ENCODE results near the gene DLG2. TPM values are rescaled to one million over a fixed set of nuclear protein-coding genes. Genes with fewer than 3 reads are reported as not detected.
A peak's percentile ranks its signal among the peaks of the same experiment; 100 is the strongest.
"Not testable (repeated sequence)": the region's sequence is repeated elsewhere in the genome, so short reads cannot be mapped to it uniquely, and the experiment has no call there.

Gene DLG2
- total and polyA plus RNA-seq, 4 experiments from 2014 or later = 0.78 to 2.7 (median 1.9) TPM

DNA sequence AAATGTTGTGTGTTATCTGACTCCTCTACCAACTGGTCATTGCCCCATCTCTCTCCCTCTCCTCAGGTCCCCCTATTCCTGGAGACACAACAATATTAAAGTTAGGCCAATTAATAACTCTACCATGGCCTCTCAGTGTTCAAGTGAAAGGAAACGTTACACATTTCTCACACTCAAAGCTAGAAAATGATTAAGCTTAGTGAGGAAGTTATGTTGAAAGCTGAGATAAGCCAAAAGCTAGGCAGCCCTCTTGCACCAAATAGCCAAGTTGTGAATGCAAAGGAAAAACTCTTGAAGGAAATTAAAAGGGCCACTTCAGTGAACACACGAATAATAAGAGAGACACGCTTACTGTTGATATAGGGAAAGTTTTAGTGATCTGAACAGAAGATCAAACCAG, 6.9 kb downstream of the DLG2 start:
- Mint-ChIP-seq H3K4me3 (no peak overlapping the region), H3K27me3 (peaks cover 0 to 2% of the 10 kb centered on the region in 2 donors), H3K27ac (no peak overlapping the region), H3K36me3 (peaks cover 0 to 4% of the 10 kb centered on the region in 2 donors), H3K9me3 (no peaks in the 10 kb centered on the region), H3K4me1 (peaks cover 1 to 4% (median 3%) of the 10 kb centered on the region in 4 donors)
- no peak for DNase-seq
- Histone ChIP-seq H3K27me3 (ENCODE audit: insufficient read depth, low read length) (no peaks in the 10 kb centered on the region), H3K4me1 (ENCODE audit: insufficient read depth, low read length) (no peaks in the 10 kb centered on the region), H3K36me3 (ENCODE audit: insufficient read depth, low read length) (no peaks in the 10 kb centered on the region), H3K9me3 (ENCODE audit: control insufficient read depth in 1 of 2, low read length in 2 of 2) (no peaks in the 10 kb centered on the region), H3K27ac (ENCODE audit: low read depth, low read length) (no peak overlapping the region), H3K4me3 (ENCODE audit: low read length in 2 of 2) (no peak overlapping the region)
- intact Hi-C loops (cut with micrococcal nuclease) = no loop called here
- POLR2A ChIA-PET (ENCODE audit: partially characterized antibody) = no interaction called here
- CTCF ChIA-PET (ENCODE audit: partially characterized antibody) = no interaction called here

GRCh38 chr11:85619499-85619898, 7.6 kb downstream of the DLG2 start:
- Mint-ChIP-seq H3K9me3 (no peaks in the 10 kb centered on the region), H3K4me3 (no peak overlapping the region), H3K36me3 (peaks cover 0 to 4% of the 10 kb centered on the region in 2 donors), H3K4me1 (no peaks in the 10 kb centered on the region), H3K27me3 (no peaks in the 10 kb centered on the region), H3K27ac (no peak overlapping the region)
- H3K27ac ChIP-seq (ENCODE audit: low read depth, low read length) = no peak overlapping the region
- H3K4me1 ChIP-seq (ENCODE audit: insufficient read depth, low read length) = no peaks in the 10 kb centered on the region
- ChIA-PET POLR2A (ENCODE audit: partially characterized antibody) (no interaction called here), CTCF (ENCODE audit: partially characterized antibody) (no interaction called here)
- H3K36me3 ChIP-seq (ENCODE audit: insufficient read depth, low read length) = no peaks in the 10 kb centered on the region
- H3K9me3 ChIP-seq (ENCODE audit: control insufficient read depth in 1 of 2, low read length in 2 of 2) = no peaks in the 10 kb centered on the region
- no peaks in the 10 kb centered on the region for H3K27me3 ChIP-seq (ENCODE audit: insufficient read depth, low read length)
- intact Hi-C loops (cut with micrococcal nuclease) = no loop called here
- no peak for DNase-seq
- no peak overlapping the region for H3K4me3 ChIP-seq (ENCODE audit: low read length in 2 of 2)

DNA sequence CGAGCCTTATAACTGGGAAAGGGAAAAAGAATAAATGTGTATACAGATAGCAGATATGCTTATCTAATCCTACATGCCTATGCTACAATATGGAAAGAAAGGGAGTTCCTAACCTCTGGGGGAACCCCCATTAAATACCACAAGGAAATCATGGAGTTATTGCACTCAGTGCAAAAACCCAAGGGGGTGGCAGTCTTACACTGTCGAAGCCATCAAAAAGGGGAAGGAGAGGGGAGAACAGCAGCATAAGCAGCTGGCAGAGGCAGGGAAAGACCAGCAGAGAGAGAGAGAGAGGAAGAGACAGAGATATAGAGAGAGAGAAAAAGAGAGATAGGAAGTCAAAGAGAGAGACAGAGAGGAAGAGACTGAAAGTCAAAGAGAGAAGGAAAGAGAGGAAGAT, 15.5 kb downstream of the DLG2 start:
- CTCF ChIA-PET (ENCODE audit: partially characterized antibody); H3K36me3 ChIP-seq (ENCODE audit: insufficient read depth, low read length); intact Hi-C loops (cut with micrococcal nuclease); POLR2A ChIA-PET (ENCODE audit: partially characterized antibody); H3K27me3 Mint-ChIP-seq; H3K9me3 Mint-ChIP-seq; DNase-seq; H3K27me3 ChIP-seq (ENCODE audit: insufficient read depth, low read length); H3K4me3 Mint-ChIP-seq; H3K9me3 ChIP-seq (ENCODE audit: control insufficient read depth in 1 of 2, low read length in 2 of 2); H3K4me1 Mint-ChIP-seq; H3K4me3 ChIP-seq (ENCODE audit: low read length in 2 of 2); H3K4me1 ChIP-seq (ENCODE audit: insufficient read depth, low read length); H3K36me3 Mint-ChIP-seq; H3K27ac ChIP-seq (ENCODE audit: low read depth, low read length): not testable (repeated sequence)
- peak overlapping the region in 1 of 7 donors; percentile 42 for H3K27ac Mint-ChIP-seq

- CTCF ChIA-PET (ENCODE audit: partially characterized antibody); H3K9me3 Mint-ChIP-seq; H3K4me3 Mint-ChIP-seq; DNase-seq; H3K4me3 ChIP-seq (ENCODE audit: low read length in 2 of 2); H3K36me3 Mint-ChIP-seq; H3K27me3 Mint-ChIP-seq; H3K27ac ChIP-seq (ENCODE audit: low read depth, low read length); H3K9me3 ChIP-seq (ENCODE audit: control insufficient read depth in 1 of 2, low read length in 2 of 2); POLR2A ChIA-PET (ENCODE audit: partially characterized antibody); H3K4me1 Mint-ChIP-seq; H3K27ac Mint-ChIP-seq; H3K4me1 ChIP-seq (ENCODE audit: insufficient read depth, low read length); intact Hi-C loops (cut with micrococcal nuclease); H3K27me3 ChIP-seq (ENCODE audit: insufficient read depth, low read length); H3K36me3 ChIP-seq (ENCODE audit: insufficient read depth, low read length): not testable (repeated sequence)
Measured at GRCh38 chr11:85609286-85609685, 17.9 kb downstream of the DLG2 start.

- H3K36me3 Mint-ChIP-seq; H3K9me3 Mint-ChIP-seq; H3K27ac Mint-ChIP-seq; H3K4me1 ChIP-seq (ENCODE audit: insufficient read depth, low read length); H3K9me3 ChIP-seq (ENCODE audit: control insufficient read depth in 1 of 2, low read length in 2 of 2); H3K4me3 ChIP-seq (ENCODE audit: low read length in 2 of 2); DNase-seq; H3K27ac ChIP-seq (ENCODE audit: low read depth, low read length); intact Hi-C loops (cut with micrococcal nuclease); CTCF ChIA-PET (ENCODE audit: partially characterized antibody); H3K36me3 ChIP-seq (ENCODE audit: insufficient read depth, low read length); H3K27me3 Mint-ChIP-seq; H3K4me3 Mint-ChIP-seq; H3K4me1 Mint-ChIP-seq; H3K27me3 ChIP-seq (ENCODE audit: insufficient read depth, low read length); POLR2A ChIA-PET (ENCODE audit: partially characterized antibody): not testable (repeated sequence)
Measured at GRCh38 chr11:85608621-85609020, 18.5 kb downstream of the DLG2 start.

DNA sequence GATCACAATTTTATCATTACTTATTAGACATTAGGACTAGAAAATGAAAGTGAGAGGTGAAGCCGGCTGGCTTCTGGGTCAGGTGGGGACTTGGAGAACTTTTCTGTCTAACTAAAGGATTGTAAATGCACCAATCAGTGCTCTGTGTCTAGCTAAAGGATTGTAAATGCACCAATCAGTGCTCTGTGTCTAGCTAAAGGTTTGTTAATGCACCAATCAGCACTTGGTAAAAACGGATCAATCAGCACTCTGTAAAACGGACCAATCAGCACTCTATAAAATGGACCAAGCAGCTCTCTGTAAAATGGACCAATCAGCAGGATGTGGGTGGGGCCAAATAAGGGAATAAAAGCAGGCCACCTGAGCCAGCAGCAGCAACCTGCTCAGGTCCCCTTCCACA, 20.9 kb downstream of the DLG2 start:
- CTCF ChIA-PET (ENCODE audit: partially characterized antibody); H3K27ac ChIP-seq (ENCODE audit: low read depth, low read length); H3K4me3 ChIP-seq (ENCODE audit: low read length in 2 of 2); H3K27me3 ChIP-seq (ENCODE audit: insufficient read depth, low read length); DNase-seq; H3K27me3 Mint-ChIP-seq; H3K9me3 ChIP-seq (ENCODE audit: control insufficient read depth in 1 of 2, low read length in 2 of 2); H3K4me1 ChIP-seq (ENCODE audit: insufficient read depth, low read length); H3K36me3 Mint-ChIP-seq; H3K4me3 Mint-ChIP-seq; H3K4me1 Mint-ChIP-seq; intact Hi-C loops (cut with micrococcal nuclease); POLR2A ChIA-PET (ENCODE audit: partially characterized antibody); H3K36me3 ChIP-seq (ENCODE audit: insufficient read depth, low read length); H3K27ac Mint-ChIP-seq; H3K9me3 Mint-ChIP-seq: not testable (repeated sequence)

GRCh38 chr11:85603220-85603619, 23.9 kb downstream of the DLG2 start:
- no peaks in the 10 kb centered on the region for H3K4me1 Mint-ChIP-seq
- no peak overlapping the region for H3K4me3 Mint-ChIP-seq
- no peaks in the 10 kb centered on the region for H3K4me1 ChIP-seq (ENCODE audit: insufficient read depth, low read length)
- intact Hi-C loops (cut with micrococcal nuclease) = no loop called here
- H3K36me3 ChIP-seq (ENCODE audit: insufficient read depth, low read length) = no peaks in the 10 kb centered on the region
- no peaks in the 10 kb centered on the region for H3K27me3 ChIP-seq (ENCODE audit: insufficient read depth, low read length)
- no peak overlapping the region for H3K4me3 ChIP-seq (ENCODE audit: low read length in 2 of 2)
- H3K27ac Mint-ChIP-seq = no peak overlapping the region
- DNase-seq = no peak
- no peaks in the 10 kb centered on the region for H3K9me3 ChIP-seq (ENCODE audit: control insufficient read depth in 1 of 2, low read length in 2 of 2)
- H3K27ac ChIP-seq (ENCODE audit: low read depth, low read length) = no peak overlapping the region
- no peaks in the 10 kb centered on the region for H3K9me3 Mint-ChIP-seq
- POLR2A ChIA-PET (ENCODE audit: partially characterized antibody) = no interaction called here
- CTCF ChIA-PET (ENCODE audit: partially characterized antibody) = no interaction called here
- no peaks in the 10 kb centered on the region for H3K36me3 Mint-ChIP-seq
- H3K27me3 Mint-ChIP-seq = peaks cover 0 to under 1% of the 10 kb centered on the region in 2 donors

DNA sequence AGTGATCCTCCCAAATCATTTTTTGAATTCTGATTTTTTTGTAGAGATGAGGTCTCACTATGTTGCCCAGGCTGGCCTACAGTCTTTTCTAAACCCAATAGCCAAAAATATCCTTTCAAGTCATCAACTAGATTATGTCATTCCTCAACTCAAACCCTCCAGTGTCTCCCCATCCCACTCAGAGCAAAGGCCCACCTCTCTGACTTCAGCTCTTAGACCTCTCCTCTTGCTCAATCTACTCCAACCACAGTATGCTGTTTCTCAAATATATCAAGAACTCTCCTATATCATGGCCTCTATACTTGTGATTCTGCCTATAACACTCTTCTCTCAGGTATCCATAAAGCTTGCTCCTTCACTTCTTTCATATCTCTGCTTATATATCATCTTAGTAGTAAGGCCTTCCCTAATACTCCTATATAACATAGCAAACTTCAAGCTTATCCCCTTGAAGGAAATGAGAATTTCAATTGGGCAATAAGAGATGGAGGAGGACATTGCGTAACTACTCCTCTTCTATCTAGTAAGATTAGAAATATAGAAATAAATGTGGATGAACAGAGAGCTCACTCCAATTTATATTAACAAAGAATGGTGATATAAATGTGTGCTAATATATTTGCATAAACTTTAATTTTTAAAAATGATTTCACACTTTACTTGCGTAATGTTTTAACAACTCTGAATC, 24.5 kb downstream of the DLG2 start:
- no peaks in the 10 kb centered on the region for H3K36me3 ChIP-seq (ENCODE audit: insufficient read depth, low read length)
- no peaks in the 10 kb centered on the region for H3K9me3 ChIP-seq (ENCODE audit: control insufficient read depth in 1 of 2, low read length in 2 of 2)
- Mint-ChIP-seq H3K4me3 (no peak overlapping the region), H3K4me1 (no peaks in the 10 kb centered on the region), H3K9me3 (no peaks in the 10 kb centered on the region), H3K36me3 (no peaks in the 10 kb centered on the region), H3K27me3 (no peaks in the 10 kb centered on the region), H3K27ac (peak overlapping the region in 1 of 7 donors; percentile 3)
- no peak overlapping the region for H3K27ac ChIP-seq (ENCODE audit: low read depth, low read length)
- H3K4me3 ChIP-seq (ENCODE audit: low read length in 2 of 2) = no peak overlapping the region
- no peaks in the 10 kb centered on the region for H3K27me3 ChIP-seq (ENCODE audit: insufficient read depth, low read length)
- CTCF ChIA-PET (ENCODE audit: partially characterized antibody) = no interaction called here
- H3K4me1 ChIP-seq (ENCODE audit: insufficient read depth, low read length) = no peaks in the 10 kb centered on the region
- intact Hi-C loops (cut with micrococcal nuclease) = no loop called here
- POLR2A ChIA-PET (ENCODE audit: partially characterized antibody) = no interaction called here
- DNase-seq = no peak

All from CD4-positive, alpha-beta memory T cell (primary cell).